ENCODE results near the gene TTC28. TPM values are rescaled to one million over a fixed set of nuclear protein-coding genes. Genes with fewer than 3 reads are reported as not detected.

The TTC28 gene
- total and polyA plus RNA-seq, 7 donors = 1.2 to 12.1 (median 3.5) TPM

DNA sequence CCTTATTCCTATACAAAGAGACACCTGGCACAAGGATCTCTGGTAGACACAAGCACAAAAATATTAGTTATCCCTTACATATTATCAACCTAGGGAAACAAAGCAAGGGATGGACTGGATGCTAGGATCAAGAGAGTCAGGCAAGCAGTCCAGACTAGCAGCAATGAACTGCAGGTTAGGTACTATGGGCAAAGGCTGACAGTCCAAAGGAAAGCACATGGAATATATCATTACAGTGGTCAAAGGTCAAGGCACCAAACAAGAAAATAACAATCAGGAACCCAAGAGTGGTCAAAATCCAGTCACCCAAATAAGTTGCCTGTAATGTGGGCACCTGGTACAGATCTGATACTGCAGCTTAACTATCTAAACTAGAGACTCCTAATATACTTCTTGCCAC, 77.7 kb downstream of the TTC28 start:
- intact Hi-C loops (cut with DNase I) = loop anchor here (2.0 to 10.0 kb wide), 2 partner anchors 227 to 433 kb away; no protein-coding TSS in a partner anchor
- ATAC-seq (no peak), DNase-seq (no peak)
- no peaks in the 10 kb centered on the region for H3K36me3 ChIP-seq (ENCODE audit: insufficient read depth in 1 of 2, low read depth in 1 of 2)
- no peak overlapping the region for H3K4me3 ChIP-seq
- H3K9me3 ChIP-seq = no peaks in the 10 kb centered on the region
- H3K4me1 ChIP-seq = no peaks in the 10 kb centered on the region
- H3K27ac ChIP-seq = no peak overlapping the region
- TF ChIP-seq, protein P1, sequence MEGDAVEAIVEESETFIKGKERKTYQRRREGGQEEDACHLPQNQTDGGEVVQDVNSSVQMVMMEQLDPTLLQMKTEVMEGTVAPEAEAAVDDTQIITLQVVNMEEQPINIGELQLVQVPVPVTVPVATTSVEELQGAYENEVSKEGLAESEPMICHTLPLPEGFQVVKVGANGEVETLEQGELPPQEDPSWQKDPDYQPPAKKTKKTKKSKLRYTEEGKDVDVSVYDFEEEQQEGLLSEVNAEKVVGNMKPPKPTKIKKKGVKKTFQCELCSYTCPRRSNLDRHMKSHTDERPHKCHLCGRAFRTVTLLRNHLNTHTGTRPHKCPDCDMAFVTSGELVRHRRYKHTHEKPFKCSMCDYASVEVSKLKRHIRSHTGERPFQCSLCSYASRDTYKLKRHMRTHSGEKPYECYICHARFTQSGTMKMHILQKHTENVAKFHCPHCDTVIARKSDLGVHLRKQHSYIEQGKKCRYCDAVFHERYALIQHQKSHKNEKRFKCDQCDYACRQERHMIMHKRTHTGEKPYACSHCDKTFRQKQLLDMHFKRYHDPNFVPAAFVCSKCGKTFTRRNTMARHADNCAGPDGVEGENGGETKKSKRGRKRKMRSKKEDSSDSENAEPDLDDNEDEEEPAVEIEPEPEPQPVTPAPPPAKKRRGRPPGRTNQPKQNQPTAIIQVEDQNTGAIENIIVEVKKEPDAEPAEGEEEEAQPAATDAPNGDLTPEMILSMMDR (IDR thresholded peaks at IDR 0.05) = no peak
- no peaks in the 10 kb centered on the region for H3K27me3 ChIP-seq (ENCODE audit: insufficient read depth in 3 of 3, low read length in 2 of 3)

DNA sequence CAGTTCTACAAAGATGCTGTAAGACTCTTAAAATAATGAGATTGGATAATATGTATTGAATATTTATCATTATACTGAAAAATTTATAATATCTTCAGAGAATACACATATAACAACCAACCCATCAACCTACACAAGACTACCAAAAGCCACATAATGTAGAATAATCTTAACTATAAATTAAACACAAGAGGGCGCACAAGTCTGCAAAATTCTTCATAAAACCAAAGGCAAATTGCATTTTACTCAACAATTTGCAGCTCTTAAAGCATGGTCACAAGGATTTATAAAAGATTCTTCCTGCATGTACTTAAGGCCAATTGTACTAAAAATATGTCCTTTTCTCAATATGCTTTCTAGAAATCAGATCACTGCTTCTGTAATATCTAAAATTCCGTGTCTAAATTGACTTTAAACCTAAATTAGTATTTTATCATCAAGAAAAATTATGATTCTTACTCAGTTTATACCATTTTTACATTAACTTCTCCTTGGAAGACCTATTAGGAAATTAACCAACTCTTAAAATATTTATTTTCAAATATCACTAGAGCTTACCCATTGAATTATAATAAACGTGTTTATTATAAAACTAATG, 79.0 kb downstream of the TTC28 start:
- Histone ChIP-seq H3K4me1 (no peaks in the 10 kb centered on the region), H3K36me3 (ENCODE audit: insufficient read depth in 1 of 2, low read depth in 1 of 2) (no peaks in the 10 kb centered on the region), H3K27ac (no peak overlapping the region), H3K9me3 (no peaks in the 10 kb centered on the region), H3K27me3 (ENCODE audit: insufficient read depth in 3 of 3, low read length in 2 of 3) (no peaks in the 10 kb centered on the region), H3K4me3 (no peak overlapping the region)
- WGBS, 3 donors = 62 to 65% (median 65%) methylated on average over 3 of the region's 3 CpGs
- TF ChIP-seq, protein P1 (IDR thresholded peaks at IDR 0.05) = peak; percentile 63
- DNase-seq (no peak), ATAC-seq (peak in 2 of 4 donors; percentile 50 to 68)
- intact Hi-C loops (cut with DNase I) = loop anchor here (1.0 to 10.0 kb wide), 3 partner anchors 228 to 434 kb away; no protein-coding TSS in a partner anchor

DNA sequence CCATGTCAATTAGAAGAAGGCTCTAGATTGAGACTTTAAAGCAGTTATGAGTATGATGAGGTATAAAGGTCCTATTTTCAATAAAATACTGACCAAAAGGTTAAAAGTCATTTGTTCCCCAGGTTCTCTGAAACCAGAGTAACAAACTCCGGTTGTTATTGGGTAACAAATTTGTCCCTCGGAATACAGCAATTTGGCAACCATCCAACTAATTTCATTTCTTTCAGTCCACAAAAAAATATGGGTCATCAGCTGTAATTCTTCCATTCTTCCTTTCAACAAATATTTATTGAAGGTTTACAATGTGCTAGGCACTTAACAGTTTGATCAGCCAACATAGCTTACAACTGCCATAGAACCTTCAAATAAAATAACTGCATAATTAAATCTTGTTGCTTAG, 79.9 kb downstream of the TTC28 start:
- Histone ChIP-seq H3K27me3 (ENCODE audit: insufficient read depth in 3 of 3, low read length in 2 of 3) (no peaks in the 10 kb centered on the region), H3K9me3 (no peaks in the 10 kb centered on the region), H3K36me3 (ENCODE audit: insufficient read depth in 1 of 2, low read depth in 1 of 2) (no peaks in the 10 kb centered on the region), H3K4me1 (no peaks in the 10 kb centered on the region), H3K27ac (no peak overlapping the region), H3K4me3 (no peak overlapping the region)
- ATAC-seq (no peak), DNase-seq (no peak)
- TF ChIP-seq, protein P1 (IDR thresholded peaks at IDR 0.05) = no peak
- intact Hi-C loops (cut with DNase I) = loop anchor here (1.0 to 10.0 kb wide), 6 partner anchors 229 to 715 kb away; no protein-coding TSS in a partner anchor
- 49 to 68% (median 54%) methylated on average over 2 of the region's 2 CpGs for WGBS, 3 donors

DNA sequence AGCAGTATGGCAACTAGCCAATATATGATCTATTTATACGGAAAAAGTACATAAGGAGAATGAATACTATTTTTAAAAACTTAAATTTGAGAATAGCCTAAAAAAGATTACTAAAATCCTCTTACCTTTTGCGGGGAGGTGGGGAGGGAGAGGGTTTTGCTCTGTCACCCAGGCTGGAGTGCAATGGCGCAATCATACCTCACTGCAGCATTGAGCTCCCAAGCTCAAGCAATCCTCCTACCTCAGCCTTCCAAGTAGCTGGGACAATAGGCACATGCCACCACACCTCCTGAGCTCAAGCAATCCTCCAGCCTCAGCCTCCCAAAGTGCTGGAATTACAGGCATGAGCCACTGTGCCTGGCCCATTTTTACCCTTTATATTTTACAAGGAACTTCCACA, 82.0 kb downstream of the TTC28 start:
- Histone ChIP-seq H3K27me3 (ENCODE audit: insufficient read depth in 3 of 3, low read length in 2 of 3) (no peaks in the 10 kb centered on the region), H3K4me1 (no peaks in the 10 kb centered on the region), H3K36me3 (ENCODE audit: insufficient read depth in 1 of 2, low read depth in 1 of 2) (no peaks in the 10 kb centered on the region), H3K27ac (no peak overlapping the region), H3K9me3 (no peaks in the 10 kb centered on the region), H3K4me3 (no peak overlapping the region)
- no peak for ATAC-seq
- TF ChIP-seq, protein P1 (IDR thresholded peaks at IDR 0.05) = no peak
- intact Hi-C loops (cut with DNase I) = loop anchor here (2.0 to 10.0 kb wide), 4 partner anchors 547 to 713 kb away; no protein-coding TSS in a partner anchor
- no peak for DNase-seq
- 82 to 88% (median 82%) methylated on average over 3 of the region's 3 CpGs for WGBS, 3 donors

Measured in psoas muscle (tissue), 8 donors.